K562 (cell line): ENCODE measurements around the gene CLGN. TPM values are rescaled to one million over a fixed set of nuclear protein-coding genes. Genes with fewer than 3 reads are reported as not detected.

ENCODE experiments used
- BHLHE40 ChIP-seq: IDR thresholded peaks from 2 replicates; pipeline ENCODE4 v1.6.1; 2011; ENCODE audit warnings: low read length, improper control_type of control experiment
- ESRRA ChIP-seq: fragments of 450-650 bp; IDR thresholded peaks from 2 replicates; pipeline ENCODE4 v1.6.1; 2014; ENCODE audit warnings: low read depth, mild to moderate bottlenecking, moderate library complexity, borderline replicate concordance
- HEY1 ChIP-seq: fragments of 250-450 bp; sonication (Bioruptor Pico); IDR thresholded peaks from 2 replicates; pipeline ENCODE4 v1.5.0; 2020; ENCODE audit warnings: mild to moderate bottlenecking, moderate library complexity, borderline replicate concordance
- HNRNPK ChIP-seq: fragments of 200-400 bp; formaldehyde crosslinking; IDR thresholded peaks from one replicate; pipeline ENCODE4 v1.6.1; 2018; ENCODE audit warnings: mild to moderate bottlenecking, low read depth, low read length; ENCODE audit not compliant: poor library complexity, severe bottlenecking
- JUNB ChIP-seq: fragments of 450-650 bp; formaldehyde crosslinking; conservative IDR thresholded peaks from 2 replicates; pipeline ENCODE4 v1.4.0; 2020; ENCODE audit warnings: mild to moderate bottlenecking
- JUND ChIP-seq, 2 experiments: IDR thresholded peaks; 2 replicates in 1 of 2; 3 replicates in 1 of 2; pipeline ENCODE4 v1.6.1; 2011; ENCODE audit warnings: borderline replicate concordance in 2 of 2, low read depth in 2 of 2, low read length in 2 of 2, improper control_type of control experiment in 1 of 2, missing biosample characterization in 1 of 2, missing genetic modification characterization in 1 of 2, missing genetic modification reagents in 1 of 2
- KAT2B ChIP-seq: IDR thresholded peaks from one replicate; pipeline ENCODE4 v1.6.1; 2012; ENCODE audit warnings: low read depth, mild to moderate bottlenecking, control low read depth, inconsistent platforms, low read length, moderate library complexity
- NFIX ChIP-seq: fragments of 250-450 bp; sonication (Bioruptor Pico); IDR thresholded peaks from 2 replicates; pipeline ENCODE4 v1.4.0; 2020; ENCODE audit warnings: low read depth, mild to moderate bottlenecking, moderate library complexity
- OTX1 ChIP-seq: fragments of 450-650 bp; formaldehyde crosslinking; IDR thresholded peaks from 2 replicates; pipeline ENCODE4 v1.4.0; 2022; ENCODE audit warnings: mild to moderate bottlenecking
- PHB2 ChIP-seq: fragments of 450-650 bp; IDR thresholded peaks from 2 replicates; pipeline ENCODE4 v1.6.1; 2017; ENCODE audit warnings: low read depth
- SMAD3 ChIP-seq: fragments of 450-650 bp; formaldehyde crosslinking; conservative IDR thresholded peaks from 2 replicates; pipeline ENCODE4 v1.4.0; 2020; ENCODE audit warnings: mild to moderate bottlenecking
- U2AF1 ChIP-seq: fragments of 200-400 bp; formaldehyde crosslinking; optimal IDR thresholded peaks from 2 replicates; pipeline ENCODE3; 2017; ENCODE audit warnings: mild to moderate bottlenecking, low read depth, low read length, moderate library complexity
- ZNF133 ChIP-seq: fragments of 250-450 bp; sonication (Bioruptor Pico); IDR thresholded peaks from 2 replicates; pipeline ENCODE4 v1.4.0; 2020; ENCODE audit warnings: mild to moderate bottlenecking
- ZNF75A ChIP-seq: fragments of 450-650 bp; formaldehyde crosslinking; IDR thresholded peaks from 2 replicates; pipeline ENCODE4 v1.4.0; 2020; ENCODE audit warnings: mild to moderate bottlenecking
- polyA plus RNA-seq, 8 experiments: library from polyadenylated mRNA; depleted of rRNA in 4 of 8; stranded (reverse) in 5 of 8; unstranded in 3 of 8; fragments of >200 nt; fragmentation: Nextera tagmentation in 2 of 8; fragmentation: Illumina TruSeq in 1 of 8; extraction: Ambion mirVana in 2 of 8; extraction: Trizol in 1 of 8; gene quantifications; 2 replicates each; pipeline versions ENCODE4 v1.2.1 to v1.2.3, GENCODE V29; 2011 to 2014; ENCODE audit warnings: inconsistent platforms in 1 of 8, missing spikeins in 1 of 8
- total RNA-seq, 7 experiments: library from RNA; depleted of rRNA in 6 of 7; stranded (reverse); fragments of >200 nt in 6 of 7; fragmentation: Illumina TruSeq in 2 of 7; extraction: Trizol in 2 of 7; gene quantifications; 2 replicates each; pipeline versions ENCODE4 v1.2.1 to v1.2.3, GENCODE V29; 2011 to 2021; ENCODE audit warnings: low replicate concordance in 1 of 7
- TF ChIP-seq, protein P1 (sequence below): fragments of 450-650 bp; IDR thresholded peaks from 2 replicates; pipeline ENCODE4 v1.6.1; 2016; ENCODE audit warnings: low read depth
- TF ChIP-seq, protein P2 (sequence below), 2 experiments: fragments of 450-650 bp; IDR thresholded peaks; 2 replicates each; pipeline ENCODE4 v1.6.1; 2016

CLGN gene
- total and polyA plus RNA-seq, 9 of the 15 experiments (the other 6 are each of a cell fraction or from before 2014, with no cell fraction given) = 0.22 to 3.6 (median 2.7) TPM

DNA sequence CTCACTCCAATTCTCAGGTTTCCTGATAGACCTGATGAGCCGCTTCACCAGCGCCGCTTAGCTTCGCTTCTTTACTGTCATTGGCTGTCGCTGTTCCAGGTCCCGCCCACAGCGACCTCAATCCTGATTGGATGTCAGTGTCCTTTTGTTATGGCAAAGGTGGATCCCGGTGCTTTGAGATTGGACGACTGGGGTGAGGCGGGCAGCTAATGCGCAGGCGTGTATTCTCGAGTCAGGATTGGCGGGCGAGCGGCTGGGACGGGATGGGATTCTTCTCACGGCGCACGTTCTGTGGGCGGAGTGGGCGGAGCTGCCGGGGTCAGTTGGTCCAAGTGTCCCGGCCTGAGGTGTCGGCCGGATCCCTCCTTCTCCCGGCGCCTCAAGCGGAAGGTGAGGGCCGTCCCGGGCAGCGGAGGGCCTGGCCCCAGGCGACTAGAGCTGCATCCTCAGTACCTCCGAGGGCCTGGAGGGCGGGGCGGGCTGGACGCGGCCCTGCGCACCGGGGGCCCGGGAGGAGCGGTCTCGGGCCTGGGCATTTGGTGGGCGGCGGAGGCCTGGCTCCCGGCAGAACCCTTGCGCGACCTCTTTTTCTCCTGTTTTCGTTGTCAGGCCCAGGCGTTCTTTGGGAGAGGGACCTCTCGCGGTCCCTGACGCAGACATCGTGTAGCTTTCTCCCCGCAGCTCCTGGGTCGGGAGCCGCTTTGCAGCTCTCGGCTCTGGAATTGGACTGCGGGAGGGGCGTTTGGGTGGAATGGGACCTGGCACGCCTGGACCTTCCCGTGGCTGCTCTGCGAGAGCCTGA lies 53.9 kb downstream of the CLGN start, which contains the start of gene SCOC (continued):
- TF ChIP-seq, protein P1, sequence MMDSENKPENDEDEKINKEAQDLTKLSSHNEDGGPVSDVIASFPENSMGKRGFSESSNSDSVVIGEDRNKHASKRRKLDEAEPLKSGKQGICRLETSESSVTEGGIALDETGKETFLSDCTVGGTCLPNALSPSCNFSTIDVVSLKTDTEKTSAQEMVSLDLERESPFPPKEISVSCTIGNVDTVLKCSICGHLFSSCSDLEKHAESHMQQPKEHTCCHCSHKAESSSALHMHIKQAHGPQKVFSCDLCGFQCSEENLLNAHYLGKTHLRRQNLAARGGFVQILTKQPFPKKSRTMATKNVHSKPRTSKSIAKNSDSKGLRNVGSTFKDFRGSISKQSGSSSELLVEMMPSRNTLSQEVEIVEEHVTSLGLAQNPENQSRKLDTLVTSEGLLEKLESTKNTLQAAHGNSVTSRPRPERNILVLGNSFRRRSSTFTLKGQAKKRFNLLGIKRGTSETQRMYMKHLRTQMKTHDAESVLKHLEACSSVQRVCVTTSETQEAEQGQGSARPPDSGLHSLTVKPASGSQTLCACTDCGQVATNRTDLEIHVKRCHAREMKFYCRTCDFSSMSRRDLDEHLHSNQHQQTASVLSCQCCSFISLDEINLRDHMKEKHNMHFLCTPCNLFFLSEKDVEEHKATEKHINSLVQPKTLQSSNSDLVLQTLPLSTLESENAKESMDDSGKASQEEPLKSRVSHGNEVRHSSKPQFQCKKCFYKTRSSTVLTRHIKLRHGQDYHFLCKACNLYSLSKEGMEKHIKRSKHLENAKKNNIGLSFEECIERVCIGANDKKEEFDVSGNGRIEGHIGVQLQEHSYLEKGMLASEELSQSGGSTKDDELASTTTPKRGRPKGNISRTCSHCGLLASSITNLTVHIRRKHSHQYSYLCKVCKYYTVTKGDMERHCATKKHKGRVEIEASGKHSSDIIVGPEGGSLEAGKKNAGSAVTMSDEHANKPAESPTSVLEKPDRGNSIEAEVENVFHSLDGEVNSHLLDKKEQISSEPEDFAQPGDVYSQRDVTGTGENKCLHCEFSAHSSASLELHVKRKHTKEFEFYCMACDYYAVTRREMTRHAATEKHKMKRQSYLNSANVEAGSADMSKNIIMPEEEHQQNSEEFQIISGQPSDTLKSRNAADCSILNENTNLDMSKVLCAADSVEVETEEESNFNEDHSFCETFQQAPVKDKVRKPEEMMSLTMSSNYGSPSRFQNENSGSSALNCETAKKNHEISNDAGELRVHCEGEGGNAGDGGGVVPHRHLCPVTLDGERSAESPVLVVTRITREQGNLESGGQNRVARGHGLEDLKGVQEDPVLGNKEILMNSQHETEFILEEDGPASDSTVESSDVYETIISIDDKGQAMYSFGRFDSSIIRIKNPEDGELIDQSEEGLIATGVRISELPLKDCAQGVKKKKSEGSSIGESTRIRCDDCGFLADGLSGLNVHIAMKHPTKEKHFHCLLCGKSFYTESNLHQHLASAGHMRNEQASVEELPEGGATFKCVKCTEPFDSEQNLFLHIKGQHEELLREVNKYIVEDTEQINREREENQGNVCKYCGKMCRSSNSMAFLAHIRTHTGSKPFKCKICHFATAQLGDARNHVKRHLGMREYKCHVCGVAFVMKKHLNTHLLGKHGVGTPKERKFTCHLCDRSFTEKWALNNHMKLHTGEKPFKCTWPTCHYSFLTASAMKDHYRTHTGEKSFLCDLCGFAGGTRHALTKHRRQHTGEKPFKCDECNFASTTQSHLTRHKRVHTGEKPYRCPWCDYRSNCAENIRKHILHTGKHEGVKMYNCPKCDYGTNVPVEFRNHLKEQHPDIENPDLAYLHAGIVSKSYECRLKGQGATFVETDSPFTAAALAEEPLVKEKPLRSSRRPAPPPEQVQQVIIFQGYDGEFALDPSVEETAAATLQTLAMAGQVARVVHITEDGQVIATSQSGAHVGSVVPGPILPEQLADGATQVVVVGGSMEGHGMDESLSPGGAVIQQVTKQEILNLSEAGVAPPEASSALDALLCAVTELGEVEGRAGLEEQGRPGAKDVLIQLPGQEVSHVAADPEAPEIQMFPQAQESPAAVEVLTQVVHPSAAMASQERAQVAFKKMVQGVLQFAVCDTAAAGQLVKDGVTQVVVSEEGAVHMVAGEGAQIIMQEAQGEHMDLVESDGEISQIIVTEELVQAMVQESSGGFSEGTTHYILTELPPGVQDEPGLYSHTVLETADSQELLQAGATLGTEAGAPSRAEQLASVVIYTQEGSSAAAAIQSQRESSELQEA = no peak
- no peak for TF ChIP-seq ZNF133 (CRISPR knock-in tag)
- TF ChIP-seq OTX1 (CRISPR knock-in tag) = no peak
- no peak for TF ChIP-seq HEY1 (CRISPR knock-in tag)
- TF ChIP-seq KAT2B = no peak
- TF ChIP-seq ZNF75A (CRISPR knock-in tag) = no peak
- peak; percentile 93 for TF ChIP-seq BHLHE40
- no peak for TF ChIP-seq SMAD3 (CRISPR knock-in tag)
- no peak for TF ChIP-seq JUNB (CRISPR knock-in tag)
- TF ChIP-seq U2AF1 = no peak
- TF ChIP-seq HNRNPK = no peak
- TF ChIP-seq ESRRA = no peak
- no peak for TF ChIP-seq JUND (IDR thresholded peaks at IDR 0.05; ENCODE audit: borderline replicate concordance, low read depth, low read length)
- TF ChIP-seq JUND (tag; IDR thresholded peaks at IDR 0.05; ENCODE audit: borderline replicate concordance, low read depth, low read length) = no peak
- TF ChIP-seq PHB2 = no peak
- TF ChIP-seq NFIX = no peak
- TF ChIP-seq, protein P2, sequence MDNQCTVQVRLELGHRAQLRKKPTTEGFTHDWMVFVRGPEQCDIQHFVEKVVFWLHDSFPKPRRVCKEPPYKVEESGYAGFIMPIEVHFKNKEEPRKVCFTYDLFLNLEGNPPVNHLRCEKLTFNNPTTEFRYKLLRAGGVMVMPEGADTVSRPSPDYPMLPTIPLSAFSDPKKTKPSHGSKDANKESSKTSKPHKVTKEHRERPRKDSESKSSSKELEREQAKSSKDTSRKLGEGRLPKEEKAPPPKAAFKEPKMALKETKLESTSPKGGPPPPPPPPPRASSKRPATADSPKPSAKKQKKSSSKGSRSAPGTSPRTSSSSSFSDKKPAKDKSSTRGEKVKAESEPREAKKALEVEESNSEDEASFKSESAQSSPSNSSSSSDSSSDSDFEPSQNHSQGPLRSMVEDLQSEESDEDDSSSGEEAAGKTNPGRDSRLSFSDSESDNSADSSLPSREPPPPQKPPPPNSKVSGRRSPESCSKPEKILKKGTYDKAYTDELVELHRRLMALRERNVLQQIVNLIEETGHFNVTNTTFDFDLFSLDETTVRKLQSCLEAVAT (IDR thresholded peaks at IDR 0.05) = peak in 1 of 2 experiments; percentile 65; a peak in 1 of 4 replicates
